HepG2 (cell line): Measurements from ENCODE around the gene PLEKHN1. TPM values are rescaled to one million over a fixed set of nuclear protein-coding genes. Genes with fewer than 3 reads are reported as not detected.

Experiments used
- KDM4B ChIP-seq: sonication (generic); formaldehyde crosslinking; IDR thresholded peaks from 2 replicates; pipeline ENCODE4 v1.4.0; 2020; ENCODE audit warnings: missing genetic modification reagents
- MAFG ChIP-seq: sonication (generic); formaldehyde crosslinking; IDR thresholded peaks from 2 replicates; pipeline ENCODE4 v1.5.1; 2020; ENCODE audit warnings: mild to moderate bottlenecking, missing genetic modification reagents
- MTF1 ChIP-seq: sonication (generic); formaldehyde crosslinking; IDR thresholded peaks from 2 replicates; pipeline ENCODE4 v1.5.0; 2020; ENCODE audit warnings: missing genetic modification reagents
- NCOA5 ChIP-seq: sonication (generic); formaldehyde crosslinking; IDR thresholded peaks from 2 replicates; pipeline ENCODE4 v1.4.0; 2020; ENCODE audit warnings: missing genetic modification reagents
- RBAK ChIP-seq: sonication (generic); formaldehyde crosslinking; IDR thresholded peaks from 2 replicates; pipeline ENCODE4 v1.5.1; 2020; ENCODE audit warnings: mild to moderate bottlenecking, missing genetic modification reagents
- RCOR2 ChIP-seq: IDR thresholded peaks from 2 replicates; pipeline ENCODE4 v1.6.1; 2016; ENCODE audit warnings: missing biosample characterization, missing genetic modification reagents
- SKI ChIP-seq: fragments of 450-650 bp; IDR thresholded peaks from one replicate; pipeline ENCODE4 v1.6.1; 2018; ENCODE audit warnings: mild to moderate bottlenecking; ENCODE audit not compliant: partially characterized antibody
- ZNF143 ChIP-seq: sonication (generic); formaldehyde crosslinking; IDR thresholded peaks from 2 replicates; pipeline ENCODE4 v1.4.0; 2020; ENCODE audit warnings: missing genetic modification reagents
- ZNF296 ChIP-seq: sonication (generic); formaldehyde crosslinking; conservative IDR thresholded peaks from 2 replicates; pipeline ENCODE4 v1.5.0; 2020; ENCODE audit warnings: mild to moderate bottlenecking, missing genetic modification reagents
- ZNF354B ChIP-seq: sonication (generic); formaldehyde crosslinking; IDR thresholded peaks from 2 replicates; pipeline ENCODE4 v1.8.0; 2022; ENCODE audit warnings: mild to moderate bottlenecking, missing genetic modification reagents
- ZNF44 ChIP-seq: sonication (generic); formaldehyde crosslinking; IDR thresholded peaks from 2 replicates; pipeline ENCODE4 v1.5.1; 2020; ENCODE audit warnings: mild to moderate bottlenecking, missing genetic modification reagents
- ZNF549 ChIP-seq: sonication (generic); formaldehyde crosslinking; IDR thresholded peaks from 2 replicates; pipeline ENCODE4 v1.5.0; 2020; ENCODE audit warnings: missing genetic modification reagents
- ZNF720 ChIP-seq: sonication (generic); formaldehyde crosslinking; IDR thresholded peaks from 2 replicates; pipeline ENCODE4 v1.4.0; 2020; ENCODE audit warnings: missing genetic modification reagents
- ZNF749 ChIP-seq: sonication (generic); formaldehyde crosslinking; IDR thresholded peaks from 2 replicates; pipeline ENCODE4 v1.8.0; 2022; ENCODE audit warnings: mild to moderate bottlenecking, missing genetic modification reagents, moderate library complexity, borderline replicate concordance
- ZNF816 ChIP-seq: sonication (generic); formaldehyde crosslinking; IDR thresholded peaks from 2 replicates; pipeline ENCODE4 v1.8.0; 2022; ENCODE audit warnings: missing genetic modification reagents, mild to moderate bottlenecking, borderline replicate concordance
- ZSCAN20 ChIP-seq: sonication (generic); formaldehyde crosslinking; IDR thresholded peaks from 2 replicates; pipeline ENCODE4 v1.4.0; 2020; ENCODE audit warnings: missing genetic modification reagents, mild to moderate bottlenecking, borderline replicate concordance
- ZSCAN22 ChIP-seq: sonication (generic); formaldehyde crosslinking; IDR thresholded peaks from 2 replicates; pipeline ENCODE4 v1.4.0; 2020; ENCODE audit warnings: mild to moderate bottlenecking, missing genetic modification reagents
- polyA plus RNA-seq, 8 experiments: library from polyadenylated mRNA; depleted of rRNA in 3 of 8; stranded (reverse) in 7 of 8; unstranded in 1 of 8; fragments of >200 nt; fragmentation: Illumina TruSeq in 4 of 8; extraction: Trizol in 4 of 8; gene quantifications; 2 replicates each; pipeline versions ENCODE4 v1.2.1 to v1.2.3, GENCODE V29; 2011 to 2016; ENCODE audit warnings: low read depth in 4 of 8, missing spikeins in 1 of 8, mixed read lengths in 1 of 8; ENCODE audit not compliant: insufficient read depth in 1 of 8
- total RNA-seq, 5 experiments: library from RNA; depleted of rRNA; stranded (reverse); fragments of >200 nt; fragmentation: Illumina TruSeq; extraction: Trizol; gene quantifications; 2 replicates each; pipeline ENCODE4 v1.2.3, GENCODE V29; 2016; ENCODE audit warnings: low read depth in 1 of 5
- TF ChIP-seq, protein P1 (sequence below): sonication (generic); formaldehyde crosslinking; IDR thresholded peaks from 2 replicates; pipeline ENCODE4 v1.4.0; 2020; ENCODE audit warnings: low read depth, mild to moderate bottlenecking, missing genetic modification reagents
- TF ChIP-seq, protein P2 (sequence below): sonication (generic); formaldehyde crosslinking; IDR thresholded peaks from 2 replicates; pipeline ENCODE4 v1.5.0; 2020; ENCODE audit warnings: mild to moderate bottlenecking, missing genetic modification reagents
- TF ChIP-seq, protein P3 (sequence below): sonication (generic); formaldehyde crosslinking; IDR thresholded peaks from 2 replicates; pipeline ENCODE4 v1.8.1; 2022; ENCODE audit warnings: mild to moderate bottlenecking, missing genetic modification reagents
- TF ChIP-seq, protein P4 (sequence below): sonication (generic); formaldehyde crosslinking; IDR thresholded peaks from 2 replicates; pipeline ENCODE4 v1.4.0; 2020; ENCODE audit warnings: missing genetic modification reagents
- TF ChIP-seq, protein P5 (sequence below), 2 experiments: sonication (generic) in 1 of 2; formaldehyde crosslinking in 1 of 2; IDR thresholded peaks; 2 replicates each; pipeline versions ENCODE4 v1.5.1 to v1.6.1; 2011 to 2020; ENCODE audit warnings: borderline replicate concordance in 1 of 2, low read depth in 1 of 2, low read length in 1 of 2, mild to moderate bottlenecking in 1 of 2, missing genetic modification reagents in 1 of 2, moderate library complexity in 1 of 2

The PLEKHN1 gene
- total and polyA plus RNA-seq, 2 of the 13 experiments (the other 11 are each of a cell fraction or from before 2014, with no cell fraction given) = 0.42 to 0.58 TPM

DNA sequence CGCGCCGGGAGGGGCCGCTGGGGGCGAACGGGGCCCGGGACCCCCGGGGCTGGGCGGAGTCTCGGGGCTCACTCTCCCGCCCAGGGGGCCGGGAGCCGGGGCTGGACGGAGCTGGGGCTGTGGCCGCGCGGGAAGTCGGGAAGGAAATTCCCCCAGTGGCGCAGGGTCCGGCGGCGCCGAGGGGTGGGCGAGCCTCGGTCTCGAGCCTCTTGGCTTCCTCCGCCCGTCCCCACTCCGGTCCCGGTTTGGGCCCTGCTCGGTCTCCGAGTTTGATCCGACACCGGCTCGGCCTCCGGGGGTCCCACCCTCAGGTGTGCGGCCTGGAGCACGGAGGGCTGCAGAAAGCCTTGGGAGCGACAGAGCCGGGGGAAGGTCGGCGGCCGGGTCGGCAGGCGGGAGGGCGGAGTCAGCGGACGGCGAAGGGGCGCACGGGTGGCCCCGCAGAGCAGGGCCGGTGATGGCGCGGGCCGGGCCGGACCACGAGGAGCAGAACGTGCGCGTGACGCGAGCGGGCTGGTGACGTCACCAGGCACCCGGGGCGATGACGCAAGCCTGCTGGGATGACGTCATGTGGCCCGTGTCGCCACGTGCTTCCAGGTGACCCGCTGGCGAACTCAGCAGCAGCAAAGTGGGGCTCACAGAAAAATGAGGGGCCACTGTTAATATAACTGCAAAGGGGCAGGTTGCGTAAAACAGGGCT is 34.2 kb downstream of the PLEKHN1 start (continued):
- TF ChIP-seq ZNF749 = peak; percentile 22; the same call in 1 of the 2 replicates
- peak; percentile 13 for TF ChIP-seq SKI
- peak; percentile 81 for TF ChIP-seq ZNF143 (CRISPR knock-in tag)
- no peak for TF ChIP-seq KDM4B (CRISPR knock-in tag)
- TF ChIP-seq, protein P1, sequence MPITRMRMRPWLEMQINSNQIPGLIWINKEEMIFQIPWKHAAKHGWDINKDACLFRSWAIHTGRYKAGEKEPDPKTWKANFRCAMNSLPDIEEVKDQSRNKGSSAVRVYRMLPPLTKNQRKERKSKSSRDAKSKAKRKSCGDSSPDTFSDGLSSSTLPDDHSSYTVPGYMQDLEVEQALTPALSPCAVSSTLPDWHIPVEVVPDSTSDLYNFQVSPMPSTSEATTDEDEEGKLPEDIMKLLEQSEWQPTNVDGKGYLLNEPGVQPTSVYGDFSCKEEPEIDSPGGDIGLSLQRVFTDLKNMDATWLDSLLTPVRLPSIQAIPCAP (CRISPR knock-in tag) = no peak
- peak; percentile 55; the same call in 1 of the 2 replicates for TF ChIP-seq MAFG (CRISPR knock-in tag)
- no peak for TF ChIP-seq ZNF354B (CRISPR knock-in tag)
- TF ChIP-seq ZNF816 (CRISPR knock-in tag) = 0 out of 2 replicates have a peak, but pooled peaks have one; percentile 24
- TF ChIP-seq ZNF549 (CRISPR knock-in tag) = 0 out of 2 replicates have a peak, but pooled peaks have one; percentile 25
- TF ChIP-seq ZSCAN22 = no peak
- 0 out of 2 replicates have a peak, but pooled peaks have one; percentile 18 for TF ChIP-seq ZNF720 (CRISPR knock-in tag)
- TF ChIP-seq, protein P2, sequence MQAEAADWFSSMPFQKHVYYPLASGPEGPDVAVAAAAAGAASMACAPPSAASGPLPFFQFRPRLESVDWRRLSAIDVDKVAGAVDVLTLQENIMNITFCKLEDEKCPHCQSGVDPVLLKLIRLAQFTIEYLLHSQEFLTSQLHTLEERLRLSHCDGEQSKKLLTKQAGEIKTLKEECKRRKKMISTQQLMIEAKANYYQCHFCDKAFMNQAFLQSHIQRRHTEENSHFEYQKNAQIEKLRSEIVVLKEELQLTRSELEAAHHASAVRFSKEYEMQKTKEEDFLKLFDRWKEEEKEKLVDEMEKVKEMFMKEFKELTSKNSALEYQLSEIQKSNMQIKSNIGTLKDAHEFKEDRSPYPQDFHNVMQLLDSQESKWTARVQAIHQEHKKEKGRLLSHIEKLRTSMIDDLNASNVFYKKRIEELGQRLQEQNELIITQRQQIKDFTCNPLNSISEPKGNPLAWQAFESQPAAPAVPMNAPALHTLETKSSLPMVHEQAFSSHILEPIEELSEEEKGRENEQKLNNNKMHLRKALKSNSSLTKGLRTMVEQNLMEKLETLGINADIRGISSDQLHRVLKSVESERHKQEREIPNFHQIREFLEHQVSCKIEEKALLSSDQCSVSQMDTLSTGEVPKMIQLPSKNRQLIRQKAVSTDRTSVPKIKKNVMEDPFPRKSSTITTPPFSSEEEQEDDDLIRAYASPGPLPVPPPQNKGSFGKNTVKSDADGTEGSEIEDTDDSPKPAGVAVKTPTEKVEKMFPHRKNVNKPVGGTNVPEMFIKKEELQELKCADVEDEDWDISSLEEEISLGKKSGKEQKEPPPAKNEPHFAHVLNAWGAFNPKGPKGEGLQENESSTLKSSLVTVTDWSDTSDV (CRISPR knock-in tag) = peak; percentile 49; the same call in 1 of the 2 replicates
- TF ChIP-seq MTF1 (CRISPR knock-in tag) = no peak
- peak; percentile 65; the same call in 1 of the 2 replicates for TF ChIP-seq RCOR2 (CRISPR knock-in tag)
- TF ChIP-seq, protein P3, sequence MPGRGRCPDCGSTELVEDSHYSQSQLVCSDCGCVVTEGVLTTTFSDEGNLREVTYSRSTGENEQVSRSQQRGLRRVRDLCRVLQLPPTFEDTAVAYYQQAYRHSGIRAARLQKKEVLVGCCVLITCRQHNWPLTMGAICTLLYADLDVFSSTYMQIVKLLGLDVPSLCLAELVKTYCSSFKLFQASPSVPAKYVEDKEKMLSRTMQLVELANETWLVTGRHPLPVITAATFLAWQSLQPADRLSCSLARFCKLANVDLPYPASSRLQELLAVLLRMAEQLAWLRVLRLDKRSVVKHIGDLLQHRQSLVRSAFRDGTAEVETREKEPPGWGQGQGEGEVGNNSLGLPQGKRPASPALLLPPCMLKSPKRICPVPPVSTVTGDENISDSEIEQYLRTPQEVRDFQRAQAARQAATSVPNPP (CRISPR knock-in tag) = no peak
- TF ChIP-seq, protein P4, sequence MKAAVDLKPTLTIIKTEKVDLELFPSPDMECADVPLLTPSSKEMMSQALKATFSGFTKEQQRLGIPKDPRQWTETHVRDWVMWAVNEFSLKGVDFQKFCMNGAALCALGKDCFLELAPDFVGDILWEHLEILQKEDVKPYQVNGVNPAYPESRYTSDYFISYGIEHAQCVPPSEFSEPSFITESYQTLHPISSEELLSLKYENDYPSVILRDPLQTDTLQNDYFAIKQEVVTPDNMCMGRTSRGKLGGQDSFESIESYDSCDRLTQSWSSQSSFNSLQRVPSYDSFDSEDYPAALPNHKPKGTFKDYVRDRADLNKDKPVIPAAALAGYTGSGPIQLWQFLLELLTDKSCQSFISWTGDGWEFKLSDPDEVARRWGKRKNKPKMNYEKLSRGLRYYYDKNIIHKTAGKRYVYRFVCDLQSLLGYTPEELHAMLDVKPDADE (CRISPR knock-in tag) = no peak
- TF ChIP-seq ZSCAN20 = peak; percentile 76
- TF ChIP-seq, protein P5, sequence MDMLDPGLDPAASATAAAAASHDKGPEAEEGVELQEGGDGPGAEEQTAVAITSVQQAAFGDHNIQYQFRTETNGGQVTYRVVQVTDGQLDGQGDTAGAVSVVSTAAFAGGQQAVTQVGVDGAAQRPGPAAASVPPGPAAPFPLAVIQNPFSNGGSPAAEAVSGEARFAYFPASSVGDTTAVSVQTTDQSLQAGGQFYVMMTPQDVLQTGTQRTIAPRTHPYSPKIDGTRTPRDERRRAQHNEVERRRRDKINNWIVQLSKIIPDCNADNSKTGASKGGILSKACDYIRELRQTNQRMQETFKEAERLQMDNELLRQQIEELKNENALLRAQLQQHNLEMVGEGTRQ (IDR thresholded peaks at IDR 0.05; ENCODE audit: low read depth, low read length) = peak; percentile 52
- TF ChIP-seq, protein P5 (CRISPR knock-in tag; IDR thresholded peaks at IDR 0.05; ENCODE audit: borderline replicate concordance) = peak; percentile 58; the same call in 1 of the 2 replicates
- TF ChIP-seq ZNF296 (CRISPR knock-in tag) = no peak
- 0 out of 2 replicates have a peak, but pooled peaks have one; percentile 14 for TF ChIP-seq NCOA5 (CRISPR knock-in tag)
- no peak for TF ChIP-seq RBAK (CRISPR knock-in tag)
- TF ChIP-seq ZNF44 (CRISPR knock-in tag) = no peak
